Measurements from ENCODE around the gene TSPY10.
"Not testable (repeated sequence)": the region's sequence is repeated elsewhere in the genome, so short reads cannot be mapped to it uniquely, and the experiment has no call there.

The TSPY10 gene, protein sequence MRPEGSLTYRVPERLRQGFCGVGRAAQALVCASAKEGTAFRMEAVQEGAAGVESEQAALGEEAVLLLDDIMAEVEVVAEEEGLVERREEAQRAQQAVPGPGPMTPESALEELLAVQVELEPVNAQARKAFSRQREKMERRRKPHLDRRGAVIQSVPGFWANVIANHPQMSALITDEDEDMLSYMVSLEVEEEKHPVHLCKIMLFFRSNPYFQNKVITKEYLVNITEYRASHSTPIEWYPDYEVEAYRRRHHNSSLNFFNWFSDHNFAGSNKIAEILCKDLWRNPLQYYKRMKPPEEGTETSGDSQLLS

GRCh38 chrY:9527580-9527979 lies at the start of gene TSPY10:
Gene TSPY10 (plus strand): TSS chrY:9527880. CDS start chrY:9527926, 46 bp downstream.
- not testable (repeated sequence) for H3K27ac ChIP-seq (ENCODE audit: low read depth in 2 of 2, low read length in 2 of 2); H3K9ac ChIP-seq (ENCODE audit: low read depth in 1 of 2, low read length in 2 of 2); H3K27me3 ChIP-seq (ENCODE audit: control insufficient read depth in 2 of 2, insufficient read depth in 2 of 2, low read length in 2 of 2); H3K36me3 ChIP-seq (ENCODE audit: control insufficient read depth in 2 of 2, insufficient read depth in 2 of 2, low read length in 2 of 2); H3K4me1 ChIP-seq (ENCODE audit: control insufficient read depth in 2 of 2, insufficient read depth in 2 of 2, low read length in 2 of 2); H3K9me3 ChIP-seq (ENCODE audit: control insufficient read depth in 2 of 2, low read length in 2 of 2); H3K4me3 ChIP-seq (ENCODE audit: low read length in 2 of 2)

GRCh38 chrY:9486967-9487366 lies 40.7 kb upstream of the TSPY10 start, which contains the start of gene TSPY9:
Gene TSPY9 (plus strand): TSS chrY:9487267. CDS start chrY:9487313, 46 bp downstream.
- H3K4me1 ChIP-seq (ENCODE audit: control insufficient read depth in 2 of 2, insufficient read depth in 2 of 2, low read length in 2 of 2); H3K9ac ChIP-seq (ENCODE audit: low read depth in 1 of 2, low read length in 2 of 2); H3K27ac ChIP-seq (ENCODE audit: low read depth in 2 of 2, low read length in 2 of 2); H3K9me3 ChIP-seq (ENCODE audit: control insufficient read depth in 2 of 2, low read length in 2 of 2); H3K36me3 ChIP-seq (ENCODE audit: control insufficient read depth in 2 of 2, insufficient read depth in 2 of 2, low read length in 2 of 2); H3K4me3 ChIP-seq (ENCODE audit: low read length in 2 of 2); H3K27me3 ChIP-seq (ENCODE audit: control insufficient read depth in 2 of 2, insufficient read depth in 2 of 2, low read length in 2 of 2): not testable (repeated sequence)

GRCh38 chrY:9504396-9504795 lies 23.3 kb upstream of the TSPY10 start:
- not testable (repeated sequence) for H3K27me3 ChIP-seq (ENCODE audit: control insufficient read depth in 2 of 2, insufficient read depth in 2 of 2, low read length in 2 of 2); H3K36me3 ChIP-seq (ENCODE audit: control insufficient read depth in 2 of 2, insufficient read depth in 2 of 2, low read length in 2 of 2); H3K9ac ChIP-seq (ENCODE audit: low read depth in 1 of 2, low read length in 2 of 2); H3K4me1 ChIP-seq (ENCODE audit: control insufficient read depth in 2 of 2, insufficient read depth in 2 of 2, low read length in 2 of 2); H3K4me3 ChIP-seq (ENCODE audit: low read length in 2 of 2); H3K9me3 ChIP-seq (ENCODE audit: control insufficient read depth in 2 of 2, low read length in 2 of 2); H3K27ac ChIP-seq (ENCODE audit: low read depth in 2 of 2, low read length in 2 of 2)

- H3K4me1 ChIP-seq (ENCODE audit: control insufficient read depth in 2 of 2, insufficient read depth in 2 of 2, low read length in 2 of 2); H3K27me3 ChIP-seq (ENCODE audit: control insufficient read depth in 2 of 2, insufficient read depth in 2 of 2, low read length in 2 of 2); H3K9ac ChIP-seq (ENCODE audit: low read depth in 1 of 2, low read length in 2 of 2); H3K4me3 ChIP-seq (ENCODE audit: low read length in 2 of 2); H3K36me3 ChIP-seq (ENCODE audit: control insufficient read depth in 2 of 2, insufficient read depth in 2 of 2, low read length in 2 of 2); H3K27ac ChIP-seq (ENCODE audit: low read depth in 2 of 2, low read length in 2 of 2); H3K9me3 ChIP-seq (ENCODE audit: control insufficient read depth in 2 of 2, low read length in 2 of 2): not testable (repeated sequence)
Observed at GRCh38 chrY:9516287-9516686, 11.4 kb upstream of the TSPY10 start.

Measured in mucosa of rectum (tissue), 2 donors.